GM12873 (cell line): ENCODE results near the gene SMC6.

Experiments used
- CTCF ChIP-seq: IDR thresholded peaks from 2 replicates; pipeline ENCODE4 v1.5.1; 2012; ENCODE audit warnings: low read depth, mild to moderate bottlenecking, moderate library complexity, low read length, control low read depth; ENCODE audit not compliant: insufficient read depth; ENCODE audit errors: missing control alignments

The SMC6 gene

GRCh38 chr2:17765398-17765797 lies 11.8 kb upstream of the SMC6 start:
- TF ChIP-seq CTCF, result no peak

- TF ChIP-seq CTCF, result no peak
Measured at GRCh38 chr2:17763641-17764333, 10.2 kb upstream of the SMC6 start.

- no peak for TF ChIP-seq CTCF
Measured at GRCh38 chr2:17762451-17762850, 8.8 kb upstream of the SMC6 start.

- TF ChIP-seq CTCF, result no peak
Measured at GRCh38 chr2:17759805-17760204, 6.2 kb upstream of the SMC6 start.

- TF ChIP-seq CTCF, result no peak
Measured at GRCh38 chr2:17758118-17758517, 4.5 kb upstream of the SMC6 start.

GRCh38 chr2:17757321-17757720 lies 3.7 kb upstream of the SMC6 start:
- TF ChIP-seq CTCF, result no peak

GRCh38 chr2:17756668-17757067 lies 3.1 kb upstream of the SMC6 start:
- no peak for TF ChIP-seq CTCF
